Measurements from ENCODE around the gene ERC2. TPM values are rescaled to one million over a fixed set of nuclear protein-coding genes. Genes with fewer than 3 reads are reported as not detected.

ERC2 gene
- total RNA-seq, 1 experiment from 2014 or later, result 0.77 TPM

DNA sequence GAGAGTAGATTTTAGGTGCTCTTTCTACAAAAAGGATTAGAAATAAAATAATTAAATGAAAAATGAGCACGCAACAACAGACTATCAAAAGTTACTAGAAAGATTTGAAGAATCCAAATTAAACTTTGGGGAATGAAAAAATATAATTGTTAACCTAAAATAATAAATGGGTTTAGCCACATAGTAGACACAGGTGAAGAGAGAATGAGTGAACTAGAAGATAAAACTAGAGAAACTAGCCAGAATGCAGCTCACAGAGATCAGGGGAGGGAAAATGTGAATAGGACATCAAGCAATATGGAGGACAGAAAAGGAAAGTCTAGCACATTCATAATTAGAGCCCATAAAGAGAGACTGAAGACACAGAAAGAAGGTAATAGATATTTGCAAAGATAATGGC is 670.5 kb downstream of the ERC2 start:
- H2AFZ ChIP-seq (ENCODE audit: low read length), result no peak overlapping the region
- H3K4me1 ChIP-seq (ENCODE audit: insufficient read depth, low read length), result peaks cover 28% of the 10 kb centered on the region
- no TSS peak for BruUV-seq (replicated peaks)
- ATAC-seq (no peak), DNase-seq (no peak)
- no peak for TF ChIP-seq EZH2phosphoT487 (IDR thresholded peaks at IDR 0.05; ENCODE audit: borderline replicate concordance, low read length)
- TF ChIP-seq EZH2 (IDR thresholded peaks at IDR 0.05; ENCODE audit: low read length, unreplicated experiment), result no peak
- ChIA-PET CTCF (no interaction called here), POLR2A (ENCODE audit: unreplicated experiment) (no interaction called here)
- H3K27me3 ChIP-seq (ENCODE audit: low read length), result no peaks in the 10 kb centered on the region
- no peaks in the 10 kb centered on the region for H3K9me2 ChIP-seq (replicated peaks; ENCODE audit: low read length)
- H3K36me3 ChIP-seq (ENCODE audit: low read depth, low read length), result no peaks in the 10 kb centered on the region
- H3K9me3 ChIP-seq (ENCODE audit: low read length), result no peaks in the 10 kb centered on the region
- no peak overlapping the region for H3K4me2 ChIP-seq (ENCODE audit: low read length)
- H3K79me2 ChIP-seq (ENCODE audit: low read length), result no peaks in the 10 kb centered on the region
- no peak overlapping the region for H3K27ac ChIP-seq (ENCODE audit: low read length)
- H3K9ac ChIP-seq (ENCODE audit: low read length), result no peak overlapping the region
- H3K4me3 ChIP-seq (ENCODE audit: low read length), result no peak overlapping the region
- intact Hi-C loops (cut with micrococcal nuclease), result loop anchor here (5.0 kb wide), 2 partner anchors 100 to 310 kb away; partner anchors contain the start of gene WNT5A
- H3F3A ChIP-seq (ENCODE audit: low read length, unreplicated experiment), result no peaks in the 10 kb centered on the region
- no peaks in the 10 kb centered on the region for H4K20me1 ChIP-seq (ENCODE audit: low read length)

DNA sequence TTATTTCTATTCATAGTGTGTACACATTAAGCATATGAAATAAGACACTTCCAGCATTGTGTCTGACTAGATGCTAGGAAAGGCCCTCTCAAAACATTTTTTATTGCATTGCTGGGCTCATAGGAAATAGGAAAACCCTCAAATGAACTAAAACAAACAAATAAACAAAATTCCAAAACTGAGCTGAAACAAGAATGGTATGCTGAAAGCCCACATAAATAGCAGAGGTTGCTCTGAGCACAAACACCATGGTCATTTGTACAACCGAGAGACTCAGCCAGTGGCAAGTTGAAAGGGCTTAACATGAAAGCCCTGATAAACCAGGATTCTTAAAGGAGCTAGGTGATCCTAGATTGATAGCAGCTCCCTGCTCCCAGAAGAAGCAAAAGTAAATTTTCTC is 671.2 kb downstream of the ERC2 start:
- no peak for ATAC-seq
- Histone ChIP-seq H3K4me2 (ENCODE audit: low read length) (peak overlapping the region; percentile 7), H3K4me1 (ENCODE audit: insufficient read depth, low read length) (peaks cover 28% of the 10 kb centered on the region), H3K79me2 (ENCODE audit: low read length) (no peaks in the 10 kb centered on the region), H3K36me3 (ENCODE audit: low read depth, low read length) (no peaks in the 10 kb centered on the region), H3K27ac (ENCODE audit: low read length) (peak overlapping the region; percentile 93; the same call in 1 of the 2 replicates), H2AFZ (ENCODE audit: low read length) (no peak overlapping the region), H3K9ac (ENCODE audit: low read length) (no peak overlapping the region), H3K4me3 (ENCODE audit: low read length) (no peak overlapping the region), H4K20me1 (ENCODE audit: low read length) (no peaks in the 10 kb centered on the region), H3K9me2 (replicated peaks; ENCODE audit: low read length) (no peaks in the 10 kb centered on the region), H3K27me3 (ENCODE audit: low read length) (no peaks in the 10 kb centered on the region), H3F3A (ENCODE audit: low read length, unreplicated experiment) (no peaks in the 10 kb centered on the region), H3K9me3 (ENCODE audit: low read length) (no peaks in the 10 kb centered on the region)
- TF ChIP-seq, protein P1, sequence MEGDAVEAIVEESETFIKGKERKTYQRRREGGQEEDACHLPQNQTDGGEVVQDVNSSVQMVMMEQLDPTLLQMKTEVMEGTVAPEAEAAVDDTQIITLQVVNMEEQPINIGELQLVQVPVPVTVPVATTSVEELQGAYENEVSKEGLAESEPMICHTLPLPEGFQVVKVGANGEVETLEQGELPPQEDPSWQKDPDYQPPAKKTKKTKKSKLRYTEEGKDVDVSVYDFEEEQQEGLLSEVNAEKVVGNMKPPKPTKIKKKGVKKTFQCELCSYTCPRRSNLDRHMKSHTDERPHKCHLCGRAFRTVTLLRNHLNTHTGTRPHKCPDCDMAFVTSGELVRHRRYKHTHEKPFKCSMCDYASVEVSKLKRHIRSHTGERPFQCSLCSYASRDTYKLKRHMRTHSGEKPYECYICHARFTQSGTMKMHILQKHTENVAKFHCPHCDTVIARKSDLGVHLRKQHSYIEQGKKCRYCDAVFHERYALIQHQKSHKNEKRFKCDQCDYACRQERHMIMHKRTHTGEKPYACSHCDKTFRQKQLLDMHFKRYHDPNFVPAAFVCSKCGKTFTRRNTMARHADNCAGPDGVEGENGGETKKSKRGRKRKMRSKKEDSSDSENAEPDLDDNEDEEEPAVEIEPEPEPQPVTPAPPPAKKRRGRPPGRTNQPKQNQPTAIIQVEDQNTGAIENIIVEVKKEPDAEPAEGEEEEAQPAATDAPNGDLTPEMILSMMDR (conservative IDR thresholded peaks at IDR 0.05; ENCODE audit: low read depth, low read length), result no peak
- no peak for TF ChIP-seq EZH2phosphoT487 (IDR thresholded peaks at IDR 0.05; ENCODE audit: borderline replicate concordance, low read length)
- TF ChIP-seq EZH2 (IDR thresholded peaks at IDR 0.05; ENCODE audit: low read length, unreplicated experiment), result no peak
- ChIA-PET CTCF (no interaction called here), POLR2A (ENCODE audit: unreplicated experiment) (no interaction called here)
- intact Hi-C loops (cut with micrococcal nuclease), result loop anchor here (5.0 kb wide), 2 partner anchors 100 to 310 kb away; partner anchors contain the start of gene WNT5A
- BruUV-seq (replicated peaks), result no TSS peak
- DNase-seq, result no peak

DNA sequence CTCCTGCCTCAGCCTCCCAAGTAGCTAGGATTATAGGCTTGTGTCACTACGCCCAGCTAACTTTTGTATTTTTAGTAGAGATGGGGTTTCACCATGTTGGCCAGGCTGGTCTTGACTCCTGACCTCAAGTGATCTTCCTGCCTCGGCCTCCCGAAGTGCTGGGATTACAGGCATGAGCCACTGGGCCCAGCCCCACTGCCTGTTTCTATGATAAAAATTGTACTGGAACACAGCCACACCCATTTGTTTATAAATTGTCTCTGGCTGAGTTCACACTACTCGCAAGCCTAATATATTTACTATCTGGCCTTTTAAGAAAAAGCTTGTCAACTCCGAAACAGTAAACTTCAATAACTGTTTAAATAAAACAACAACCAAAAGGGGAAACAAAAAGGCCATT is 671.7 kb downstream of the ERC2 start:
- DNase-seq (no peak), ATAC-seq (no peak)
- Histone ChIP-seq H3F3A (ENCODE audit: low read length, unreplicated experiment) (no peaks in the 10 kb centered on the region), H3K4me1 (ENCODE audit: insufficient read depth, low read length) (peaks cover 34% of the 10 kb centered on the region), H3K9me2 (replicated peaks; ENCODE audit: low read length) (no peaks in the 10 kb centered on the region), H3K9me3 (ENCODE audit: low read length) (no peaks in the 10 kb centered on the region), H4K20me1 (ENCODE audit: low read length) (no peaks in the 10 kb centered on the region), H3K4me2 (ENCODE audit: low read length) (peak overlapping the region; percentile 42), H3K27me3 (ENCODE audit: low read length) (no peaks in the 10 kb centered on the region), H3K4me3 (ENCODE audit: low read length) (no peak overlapping the region), H3K27ac (ENCODE audit: low read length) (peak overlapping the region; percentile 93), H3K9ac (ENCODE audit: low read length) (peak overlapping the region; percentile 42), H3K79me2 (ENCODE audit: low read length) (no peaks in the 10 kb centered on the region), H2AFZ (ENCODE audit: low read length) (no peak overlapping the region), H3K36me3 (ENCODE audit: low read depth, low read length) (no peaks in the 10 kb centered on the region)
- ChIA-PET CTCF (no interaction called here), POLR2A (ENCODE audit: unreplicated experiment) (no interaction called here)
- intact Hi-C loops (cut with micrococcal nuclease), result loop anchor here (5.0 kb wide), 2 partner anchors 101 to 309 kb away; partner anchors contain the start of gene WNT5A
- BruUV-seq (replicated peaks), result no TSS peak
- TF ChIP-seq, protein P1 (conservative IDR thresholded peaks at IDR 0.05; ENCODE audit: low read depth, low read length), result no peak
- TF ChIP-seq EZH2phosphoT487 (IDR thresholded peaks at IDR 0.05; ENCODE audit: borderline replicate concordance, low read length), result no peak
- TF ChIP-seq EZH2 (IDR thresholded peaks at IDR 0.05; ENCODE audit: low read length, unreplicated experiment), result no peak

Data from PC-3 (cell line).